PFSK-1 (cell line): ENCODE measurements around the gene CELF5.

ENCODE experiments used
- FOXP2 ChIP-seq: optimal IDR thresholded peaks from 2 replicates; pipeline ENCODE3; 2011; ENCODE audit warnings: borderline replicate concordance, control low read depth, inconsistent platforms; ENCODE audit not compliant: insufficient read depth; ENCODE audit errors: extremely low read length, extremely low read depth
- POLR2AphosphoS5 ChIP-seq: IDR thresholded peaks from 2 replicates; pipeline ENCODE4 v1.6.1; 2012; ENCODE audit warnings: low read depth, mild to moderate bottlenecking, control low read depth, low read length, moderate library complexity
- REST ChIP-seq, 2 experiments: IDR thresholded peaks; 2 replicates each; pipeline versions ENCODE4 v1.6.1 to v1.8.0; 2011 to 2012; ENCODE audit warnings: low read depth in 2 of 2, low read length in 2 of 2, control low read depth in 1 of 2, inconsistent platforms in 1 of 2, mild to moderate bottlenecking in 1 of 2, moderate library complexity in 1 of 2; ENCODE audit not compliant: insufficient read depth in 1 of 2
- SIN3A ChIP-seq: IDR thresholded peaks from 2 replicates; pipeline ENCODE4 v1.6.1; 2012; ENCODE audit warnings: mild to moderate bottlenecking, low read length, moderate library complexity, borderline replicate concordance; ENCODE audit not compliant: insufficient read depth
- TAF1 ChIP-seq: IDR thresholded peaks from 2 replicates; pipeline ENCODE4 v1.6.1; 2012; ENCODE audit warnings: low read length, control low read depth, borderline replicate concordance; ENCODE audit not compliant: insufficient read depth

- TF ChIP-seq REST (IDR thresholded peaks at IDR 0.05; ENCODE audit: insufficient read depth in 1 of 2, low read depth in 2 of 2, low read length in 2 of 2) (no peak), TAF1 (no peak), SIN3A (no peak), POLR2AphosphoS5 (no peak), FOXP2 (no peak)
Measured at GRCh38 chr19:3302755-3303154, 78.3 kb downstream of the CELF5 start.
